Uterus (tissue), 2 donors: ENCODE results near the gene HBG2.

Source experiments
- POLR2A ChIP-seq, 2 donors: fragments of 450-650 bp; IDR thresholded peaks; one replicate each; pipeline ENCODE4 v1.6.1; 2016; ENCODE audit warnings: antibody characterized with exemption in 2 of 2, mild to moderate bottlenecking in 1 of 2, moderate library complexity in 1 of 2
- TF ChIP-seq, protein P1 (sequence below), 4 experiments: fragments of 200-600 bp in 2 of 4; fragments of 450-650 bp in 2 of 4; sonication (generic) in 2 of 4; IDR thresholded peaks; one replicate each; pipeline ENCODE4 v1.5.1; 2016 to 2019; ENCODE audit warnings: antibody characterized with exemption in 4 of 4, mild to moderate bottlenecking in 2 of 4, moderate library complexity in 1 of 4

DNA sequence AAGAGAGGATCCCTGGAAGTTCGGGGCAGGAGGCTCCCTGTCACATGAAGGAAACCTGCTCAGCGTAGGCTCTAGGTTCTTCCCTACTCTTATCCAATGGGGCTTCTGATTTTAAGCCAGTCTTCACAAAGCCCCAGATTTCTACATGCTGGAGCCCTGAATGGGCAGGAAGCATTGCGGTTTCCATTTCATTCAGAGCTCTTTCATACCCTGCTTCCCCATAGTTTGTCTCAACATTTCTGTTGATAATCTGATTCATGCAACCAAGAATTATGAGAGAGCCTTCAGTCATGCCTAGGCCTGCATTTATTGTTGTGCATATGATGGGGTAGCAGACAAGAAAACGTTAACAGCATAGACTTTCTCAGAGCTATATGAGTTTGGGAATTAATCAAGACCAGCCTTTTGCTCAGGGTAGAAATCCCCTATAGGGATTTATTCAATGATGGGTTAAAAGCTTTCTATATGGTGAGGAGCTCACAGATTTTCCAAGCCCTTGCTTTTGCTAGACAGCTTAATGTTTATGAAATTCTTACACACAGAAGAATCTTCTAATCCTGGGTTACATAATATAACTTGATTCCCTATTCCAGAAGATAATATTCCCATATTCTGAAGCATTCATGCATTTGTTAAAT is 31.2 kb upstream of the HBG2 start:
- TF ChIP-seq, protein P1, sequence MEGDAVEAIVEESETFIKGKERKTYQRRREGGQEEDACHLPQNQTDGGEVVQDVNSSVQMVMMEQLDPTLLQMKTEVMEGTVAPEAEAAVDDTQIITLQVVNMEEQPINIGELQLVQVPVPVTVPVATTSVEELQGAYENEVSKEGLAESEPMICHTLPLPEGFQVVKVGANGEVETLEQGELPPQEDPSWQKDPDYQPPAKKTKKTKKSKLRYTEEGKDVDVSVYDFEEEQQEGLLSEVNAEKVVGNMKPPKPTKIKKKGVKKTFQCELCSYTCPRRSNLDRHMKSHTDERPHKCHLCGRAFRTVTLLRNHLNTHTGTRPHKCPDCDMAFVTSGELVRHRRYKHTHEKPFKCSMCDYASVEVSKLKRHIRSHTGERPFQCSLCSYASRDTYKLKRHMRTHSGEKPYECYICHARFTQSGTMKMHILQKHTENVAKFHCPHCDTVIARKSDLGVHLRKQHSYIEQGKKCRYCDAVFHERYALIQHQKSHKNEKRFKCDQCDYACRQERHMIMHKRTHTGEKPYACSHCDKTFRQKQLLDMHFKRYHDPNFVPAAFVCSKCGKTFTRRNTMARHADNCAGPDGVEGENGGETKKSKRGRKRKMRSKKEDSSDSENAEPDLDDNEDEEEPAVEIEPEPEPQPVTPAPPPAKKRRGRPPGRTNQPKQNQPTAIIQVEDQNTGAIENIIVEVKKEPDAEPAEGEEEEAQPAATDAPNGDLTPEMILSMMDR (IDR thresholded peaks at IDR 0.05), result no peak
- no peak for TF ChIP-seq POLR2A (IDR thresholded peaks at IDR 0.05)
